ENCODE measurements around the gene SLC29A2. TPM values are rescaled to one million over a fixed set of nuclear protein-coding genes. Genes with fewer than 3 reads are reported as not detected.

SLC29A2 gene
- total RNA-seq, 2 experiments from 2014 or later = 6.6 to 7.4 TPM

Other genes with a start within 250 kb of the SLC29A2 start
- 10 to 100 TPM; 36.9 to 41.7 TPM for gene KLC2, start 114.1 kb downstream of the SLC29A2 start, total RNA-seq
- 100 to 1,000 TPM; 112 to 115 TPM for gene RAB1B, start 103.1 kb downstream of the SLC29A2 start, total RNA-seq
- gene CNIH2, start 93.6 kb downstream of the SLC29A2 start, total RNA-seq = 1 to 10 TPM; 1.2 to 1.6 TPM
- 10 to 100 TPM; 45.9 to 49.7 TPM for gene YIF1A, start 82.6 kb downstream of the SLC29A2 start, total RNA-seq
- gene TMEM151A, start 79.9 kb downstream of the SLC29A2 start, total RNA-seq = not detected
- under 1 TPM; 0.15 to 0.26 TPM for gene CD248, start 54.7 kb downstream of the SLC29A2 start, total RNA-seq
- 1 to 10 TPM; 2.0 to 2.6 TPM for gene RIN1, start 35.3 kb downstream of the SLC29A2 start, total RNA-seq
- 10 to 100 TPM; 24.0 to 25.3 TPM for gene BRMS1, start 26.7 kb downstream of the SLC29A2 start, total RNA-seq
- 1 to 10 TPM; 5.4 to 5.8 TPM for gene B4GAT1, start 24.1 kb downstream of the SLC29A2 start, total RNA-seq
- gene NPAS4, start 49.3 kb upstream of the SLC29A2 start, total RNA-seq = not detected
- gene MRPL11, start 67.1 kb upstream of the SLC29A2 start, total RNA-seq = 100 to 1,000 TPM; 143 to 144 TPM
- gene PELI3, start 95.1 kb upstream of the SLC29A2 start, total RNA-seq = 1 to 10 TPM; 2.3 to 2.4 TPM
- 10 to 100 TPM; 73.8 to 80.1 TPM for gene DPP3, start 108.7 kb upstream of the SLC29A2 start, total RNA-seq
- 10 to 100 TPM; 10.1 to 10.9 TPM for gene BBS1, start 138.9 kb upstream of the SLC29A2 start, total RNA-seq
- 10 to 100 TPM; 11.5 to 13.4 TPM for gene ZDHHC24, start 174.3 kb upstream of the SLC29A2 start, total RNA-seq
- gene ACTN3, start 175.1 kb upstream of the SLC29A2 start, total RNA-seq = under 1 TPM in 1 of 2 experiments, not detected in 1; 0.07 TPM
- under 1 TPM; 0.64 to 0.96 TPM for gene CTSF, start 196.8 kb upstream of the SLC29A2 start, total RNA-seq
- under 1 TPM; 0.07 to 0.12 TPM for gene CCDC87, start 221.3 kb upstream of the SLC29A2 start, total RNA-seq
- 10 to 100 TPM; 22.6 to 22.8 TPM for gene CCS, start 221.4 kb upstream of the SLC29A2 start, total RNA-seq
- gene RBM14, start 244.9 kb upstream of the SLC29A2 start, total RNA-seq = 100 to 1,000 TPM; 160 to 173 TPM